NT2/D1 (cell line): Measurements from ENCODE around the gene DDX51.

ENCODE experiments used
- SUZ12 ChIP-seq: IDR thresholded peaks from 2 replicates; pipeline ENCODE4 v1.6.1; 2011; ENCODE audit not compliant: insufficient read length, insufficient read depth; ENCODE audit errors: extremely low read depth
- YY1 ChIP-seq: IDR thresholded peaks from 2 replicates; pipeline ENCODE4 v1.6.1; 2011; ENCODE audit not compliant: insufficient read length, insufficient read depth
- ZNF274 ChIP-seq: IDR thresholded peaks from 2 replicates; pipeline ENCODE4 v1.6.1; 2011; ENCODE audit warnings: mild to moderate bottlenecking, low read depth, low read length

GRCh38 chr12:132176920-132177551 is 32.9 kb upstream of the DDX51 start:
- no peak for TF ChIP-seq ZNF274
- TF ChIP-seq YY1: no peak
- TF ChIP-seq SUZ12: no peak
